ENCODE results near the gene SUGP2. TPM values are rescaled to one million over a fixed set of nuclear protein-coding genes. Genes with fewer than 3 reads are reported as not detected.
A peak's percentile ranks its signal among the peaks of the same experiment; 100 is the strongest.
"Not testable (repeated sequence)": the region's sequence is repeated elsewhere in the genome, so short reads cannot be mapped to it uniquely, and the experiment has no call there.

SUGP2 gene
- total and polyA plus RNA-seq, 9 of the 15 experiments (the other 6 are each of a cell fraction or from before 2014, with no cell fraction given): 13.1 to 101 (median 63.1) TPM

DNA sequence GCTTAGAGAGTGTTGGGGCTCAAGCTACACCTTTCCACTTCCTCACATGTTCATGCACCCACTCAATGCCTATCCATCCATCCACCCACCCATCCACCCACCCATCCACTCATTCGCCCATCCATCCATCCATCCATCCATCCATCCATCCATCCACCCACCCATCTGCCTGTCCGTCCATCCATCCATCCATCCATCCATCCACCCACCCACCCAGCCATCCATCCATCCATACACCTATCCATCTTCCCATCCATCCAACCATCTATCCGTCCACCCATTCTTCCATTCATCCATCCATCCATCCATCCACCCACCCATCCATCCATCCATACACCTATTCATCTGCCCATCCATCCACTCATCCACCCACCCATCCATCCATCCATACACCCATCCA lies 79.2 kb downstream of the SUGP2 start:
- ChIA-PET POLR2A (no interaction called here), CTCF (ENCODE audit: low intra/inter-chr PET ratio) (no interaction called here)
- DNase-seq (ENCODE audit: extremely low read depth in 1 of 4, low spot score in 3 of 4) (no peak), FAIRE-seq (no peak), ATAC-seq (no peak)
- H3K27me3 ChIP-seq (ENCODE audit: control insufficient read depth in 2 of 2, insufficient read depth in 2 of 2, low read length in 2 of 2): peaks cover 4 to 24% of the 10 kb centered on the region in 2 experiments; a peak in 3 of 5 replicates
- no peak overlapping the region for H3K4me3 ChIP-seq
- H3K36me3 ChIP-seq (ENCODE audit: control insufficient read depth, insufficient read depth, low read length): no peaks in the 10 kb centered on the region
- no peak overlapping the region for H3K27ac ChIP-seq (ENCODE audit: extremely low read depth, low read depth, low read length)
- H3K4me2 ChIP-seq (ENCODE audit: insufficient read depth, low read length): no peak overlapping the region
- no peaks in the 10 kb centered on the region; a peak in 1 of 5 replicates for H3K4me1 ChIP-seq (replicated peaks in 1 of 2; ENCODE audit: control insufficient read depth in 2 of 2, insufficient read depth in 2 of 2, low read length in 2 of 2)
- no peaks in the 10 kb centered on the region for H3K79me2 ChIP-seq (ENCODE audit: control insufficient read depth, insufficient read depth, low read length)
- in situ Hi-C loops (cut with MboI): no loop called here
- no peak overlapping the region for H2AFZ ChIP-seq (ENCODE audit: low read depth, low read length)
- no TSS peak for BruUV-seq (replicated peaks)
- intact Hi-C loops (cut with micrococcal nuclease): no loop called here
- TF ChIP-seq NFRKB (IDR thresholded peaks at IDR 0.05; ENCODE audit: low read depth) (no peak), MCM2 (IDR thresholded peaks at IDR 0.05; ENCODE audit: low read depth) (no peak)
- no peaks in the 10 kb centered on the region for H4K20me1 ChIP-seq (replicated peaks; ENCODE audit: control insufficient read depth, insufficient read depth, low read length)
- WGBS (ENCODE audit: insufficient coverage, low coverage, missing lambda C conversion rate): 8% methylated on average over 2 of the region's 3 CpGs
- H3K9me3 ChIP-seq (replicated peaks; ENCODE audit: control insufficient read depth, insufficient read depth, low read depth, low read length): no peaks in the 10 kb centered on the region
- no peak overlapping the region for H3K9ac ChIP-seq (ENCODE audit: insufficient read depth in 1 of 2, low read depth in 2 of 2, low read length in 2 of 2)
- no peaks in the 10 kb centered on the region for H3K9me1 ChIP-seq (ENCODE audit: control insufficient read depth, insufficient read depth, low read length)

DNA sequence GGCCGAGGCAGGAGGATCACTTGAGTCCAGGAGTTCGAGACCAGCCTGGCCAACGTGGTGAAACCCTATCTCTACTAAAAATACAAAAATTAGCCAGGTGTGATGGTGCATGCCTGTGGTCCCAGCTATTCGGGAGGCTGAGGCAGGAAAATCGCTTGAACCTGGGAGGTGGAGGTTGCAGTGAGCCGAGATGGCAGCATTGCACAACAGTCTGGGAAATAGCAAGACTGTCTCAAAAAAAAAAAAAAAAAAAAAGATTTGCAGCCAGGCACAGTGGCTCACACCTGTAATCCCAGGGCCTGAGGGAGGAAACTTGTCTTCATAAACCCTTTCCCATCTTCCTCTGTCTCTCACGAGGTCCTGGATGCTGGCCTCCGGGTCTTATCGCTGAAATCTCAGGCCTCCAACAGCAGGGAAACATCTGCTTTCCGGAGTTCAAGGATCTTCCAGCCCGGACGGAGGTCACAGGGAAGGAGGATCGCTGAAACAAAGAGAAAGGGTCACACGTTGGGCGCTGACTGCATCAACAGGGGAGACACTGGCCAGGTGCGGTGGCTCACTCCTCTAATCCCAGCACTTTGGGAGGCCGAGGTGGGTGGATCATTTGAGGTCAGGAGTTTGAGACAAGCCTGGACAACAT lies 80.8 kb downstream of the SUGP2 start:
- not testable (repeated sequence) for ATAC-seq

More for the DNA sequence above, 80.8 kb downstream of the SUGP2 start:
- DNase-seq (ENCODE audit: extremely low read depth in 1 of 4, low spot score in 3 of 4); H3K27ac ChIP-seq (ENCODE audit: extremely low read depth, low read depth, low read length); BruUV-seq (replicated peaks); H3K4me3 ChIP-seq; H3K9me3 ChIP-seq (replicated peaks; ENCODE audit: control insufficient read depth, insufficient read depth, low read depth, low read length); H4K20me1 ChIP-seq (replicated peaks; ENCODE audit: control insufficient read depth, insufficient read depth, low read length); in situ Hi-C loops (cut with MboI); H3K79me2 ChIP-seq (ENCODE audit: control insufficient read depth, insufficient read depth, low read length); FAIRE-seq; H3K9ac ChIP-seq (ENCODE audit: insufficient read depth in 1 of 2, low read depth in 2 of 2, low read length in 2 of 2); H3K9me1 ChIP-seq (ENCODE audit: control insufficient read depth, insufficient read depth, low read length); H3K4me1 ChIP-seq (replicated peaks in 1 of 2; ENCODE audit: control insufficient read depth in 2 of 2, insufficient read depth in 2 of 2, low read length in 2 of 2); H3K4me2 ChIP-seq (ENCODE audit: insufficient read depth, low read length); H3K36me3 ChIP-seq (ENCODE audit: control insufficient read depth, insufficient read depth, low read length); intact Hi-C loops (cut with micrococcal nuclease); H2AFZ ChIP-seq (ENCODE audit: low read depth, low read length): not testable (repeated sequence)
- WGBS (ENCODE audit: insufficient coverage, low coverage, missing lambda C conversion rate): 3% methylated on average over 16 of the region's 17 CpGs
- peak; percentile 73 for TF ChIP-seq CEBPB (tag; IDR thresholded peaks at IDR 0.05)
- peak; percentile 38; the same call in 1 of the 2 replicates for TF ChIP-seq CEBPG (CRISPR knock-in tag; IDR thresholded peaks at IDR 0.05)
- peak in 1 of 2 experiments; percentile 69; a peak in 2 of 4 replicates for TF ChIP-seq CEBPG (tag; conservative IDR thresholded peaks at IDR 0.05 in 1 of 2, IDR thresholded peaks at IDR 0.05 in 1 of 2)
- POLR2A ChIA-PET: interaction anchor here (0.8 kb wide), 1 partner anchor 116 kb away, joined by 3 read pairs; no protein-coding TSS in a partner anchor
- peaks cover 0 to 11% of the 10 kb centered on the region in 2 experiments; a peak in 1 of 5 replicates for H3K27me3 ChIP-seq (ENCODE audit: control insufficient read depth in 2 of 2, insufficient read depth in 2 of 2, low read length in 2 of 2)
- CTCF ChIA-PET (ENCODE audit: low intra/inter-chr PET ratio): interaction anchor here (0.6 kb wide), 1 partner anchor 114 kb away, joined by 3 read pairs; no protein-coding TSS in a partner anchor

Data from K562 (cell line).